ENCODE results near the gene RAP2B.
"Not testable (repeated sequence)": the region's sequence is repeated elsewhere in the genome, so short reads cannot be mapped to it uniquely, and the experiment has no call there.

The RAP2B gene

DNA sequence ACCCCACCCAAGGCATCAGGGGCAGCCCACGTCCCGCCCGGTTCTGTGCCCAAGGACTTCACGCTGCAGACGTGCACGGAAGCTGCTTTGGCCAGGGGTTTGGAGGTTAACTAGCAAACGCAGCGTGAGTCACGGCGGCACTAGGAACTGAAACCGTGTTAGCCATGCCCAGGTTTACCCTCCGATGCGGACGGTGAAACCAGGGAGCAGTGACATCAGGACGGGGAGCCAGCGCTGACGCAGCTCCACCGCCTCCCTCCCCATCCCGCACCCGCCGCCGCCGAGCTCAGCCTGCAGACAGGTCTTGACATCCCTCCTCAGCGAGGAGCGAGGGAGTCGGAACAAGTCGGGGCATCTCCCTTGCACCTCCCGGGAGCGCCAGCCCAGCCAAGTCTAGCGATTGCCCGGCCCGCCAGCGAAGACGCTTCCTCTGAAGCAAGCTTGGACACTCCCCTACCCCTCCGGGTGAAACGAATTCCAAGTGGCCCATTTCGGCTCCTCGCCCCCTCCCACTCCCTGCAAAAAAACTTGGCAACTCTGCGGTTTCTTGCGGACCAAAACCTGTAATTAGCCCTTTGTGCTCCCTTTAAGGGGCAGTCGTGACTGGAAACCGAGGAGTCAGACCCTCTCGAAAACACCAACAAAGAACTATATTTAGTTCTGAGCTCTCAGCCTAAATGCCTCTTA is 1.4 kb upstream of the RAP2B start:
- peak; percentile 54 to 89 (median 64) for DNase-seq

DNA sequence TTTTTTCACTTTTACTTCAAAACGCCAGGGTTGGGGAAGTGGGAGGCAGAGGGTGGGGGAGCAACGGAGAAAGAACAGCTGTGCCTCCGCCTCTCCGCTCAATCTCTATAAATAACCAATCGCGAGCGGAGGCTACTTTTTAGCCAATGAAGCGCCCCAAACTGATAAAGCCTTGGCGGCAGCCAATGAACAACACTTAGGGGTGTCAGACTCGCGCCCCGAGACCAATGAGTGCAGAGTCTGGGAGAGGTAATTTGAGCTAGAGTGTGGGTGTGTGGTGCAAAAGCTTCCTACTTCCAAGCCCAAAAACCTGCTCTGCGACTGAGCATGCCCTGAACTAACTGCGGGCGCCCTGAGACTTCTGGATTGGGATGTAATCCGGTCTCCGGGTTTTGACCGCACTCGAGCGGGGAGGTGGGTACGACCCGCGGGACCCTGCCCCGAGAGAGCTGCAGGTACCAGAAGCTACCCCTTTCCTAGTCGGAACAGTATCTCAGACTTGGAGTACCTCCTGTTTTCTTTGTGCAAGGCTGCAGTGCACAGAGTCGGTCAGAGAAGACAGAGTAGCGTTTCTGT is 800 bp upstream of the RAP2B start:
- DNase-seq, result peak; percentile 79 to 98 (median 88)

GRCh38 chr3:153162513-153163392 is 727 bp downstream of the RAP2B start:
- peak in 4 of 5 donors; percentile 19 to 59 (median 29) for DNase-seq

DNA sequence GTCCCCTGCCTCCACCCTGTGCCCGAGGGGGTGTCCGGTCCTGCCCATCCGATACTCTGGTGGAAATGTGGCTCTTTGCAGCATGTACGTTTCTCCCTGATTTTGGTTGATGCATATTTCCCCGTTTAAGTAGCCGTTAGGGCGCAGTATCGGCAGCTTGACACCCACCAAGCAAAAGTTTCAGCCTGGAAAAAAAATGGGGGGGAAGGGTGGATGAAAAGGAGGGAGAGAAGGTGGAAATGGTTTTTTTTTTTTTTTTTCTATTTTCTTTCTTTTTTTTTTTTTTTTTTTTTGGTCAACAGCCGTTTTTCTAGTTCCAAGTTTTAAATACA is 1.3 kb downstream of the RAP2B start:
- no peak for DNase-seq

DNA sequence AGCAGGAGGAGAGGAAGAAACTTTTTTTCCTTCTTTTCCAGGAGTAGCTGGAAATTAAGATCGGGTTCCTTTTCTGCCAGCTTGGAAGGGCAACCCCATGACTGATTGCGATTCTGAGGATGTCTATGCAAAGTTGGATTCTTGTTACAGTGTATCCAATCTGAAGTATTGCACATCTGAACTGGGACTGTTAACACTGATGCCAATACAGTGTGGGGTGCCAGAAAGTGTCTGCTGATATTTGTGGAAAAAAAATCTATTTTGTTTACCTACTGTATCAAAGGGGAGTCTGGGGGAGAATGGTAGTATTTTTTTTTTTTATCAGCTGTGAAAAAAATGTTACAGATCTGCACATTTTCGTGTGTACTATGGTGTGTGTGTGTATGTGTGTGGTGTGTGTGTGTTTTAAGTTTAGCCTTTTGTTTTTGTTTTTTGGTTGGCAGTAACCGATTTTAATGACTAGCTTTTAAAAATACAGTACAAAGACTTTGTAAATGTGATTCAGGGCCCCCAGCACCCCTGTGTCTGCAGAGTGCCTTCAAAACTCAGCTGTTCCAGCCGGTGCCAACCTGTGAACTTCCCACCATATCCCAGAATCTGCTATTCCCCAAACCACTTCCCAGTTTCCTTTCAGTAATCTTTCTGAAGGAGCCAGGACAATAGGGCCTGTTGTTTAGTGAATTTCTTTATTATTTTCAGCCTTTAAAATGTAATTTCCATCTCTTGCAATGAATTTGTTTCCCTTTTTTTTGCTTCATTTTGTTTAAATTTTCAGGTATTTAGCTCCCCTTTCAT is 1.9 kb downstream of the RAP2B start:
- DNase-seq, result no peak

- peak in 1 of 5 donors; percentile 36 for DNase-seq
These were observed 3.2 kb downstream of the RAP2B start for GRCh38 chr3:153165261-153165681.

- DNase-seq, result peak in 2 of 5 donors; percentile 10 to 44
These were observed 4.2 kb downstream of the RAP2B start for GRCh38 chr3:153166206-153166605.

DNA sequence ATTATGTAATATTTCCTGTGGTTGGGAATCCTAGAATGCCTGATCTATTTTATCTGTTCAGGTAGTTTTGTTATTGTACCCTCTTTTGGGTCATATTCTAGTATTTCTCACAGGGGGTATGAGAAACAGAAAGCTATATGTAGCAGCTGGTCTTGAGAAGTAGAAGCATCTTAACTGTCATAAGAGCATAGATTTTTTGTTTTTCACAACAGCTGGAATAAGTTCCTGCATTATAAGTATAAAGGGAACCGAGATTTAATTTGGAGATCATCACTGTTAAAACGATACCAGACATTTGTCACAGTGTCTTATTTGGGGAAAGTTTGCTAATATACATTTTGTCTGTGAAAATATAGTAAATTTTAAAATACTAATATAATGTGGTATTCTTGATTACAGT is 4.8 kb downstream of the RAP2B start:
- no peak for DNase-seq

GRCh38 chr3:153169793-153170383 is 7.9 kb downstream of the RAP2B start:
- DNase-seq, result no peak

GRCh38 chr3:153171256-153171655 is 9.2 kb downstream of the RAP2B start:
- no peak for DNase-seq

DNA sequence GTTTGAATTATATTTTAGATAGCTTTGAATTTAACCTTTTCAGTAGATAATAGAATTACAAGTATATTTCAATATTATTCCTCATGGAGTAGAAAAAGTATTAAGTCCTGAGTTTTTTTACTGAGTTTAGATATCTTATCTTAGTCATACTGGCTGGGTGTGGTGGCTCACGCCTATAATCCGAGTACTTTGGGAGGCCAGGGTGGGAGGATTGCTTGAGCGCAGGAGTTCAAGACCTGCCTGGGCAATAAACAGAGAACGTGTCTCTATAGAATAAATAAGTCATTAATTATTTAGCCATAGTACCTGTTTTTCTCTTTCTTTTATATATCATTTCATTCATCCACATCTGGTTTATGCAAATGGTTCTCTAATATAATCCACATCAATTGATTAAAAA is 9.9 kb downstream of the RAP2B start:
- no peak for DNase-seq

GRCh38 chr3:153172796-153173757 is 11.1 kb downstream of the RAP2B start:
- DNase-seq, result no peak

GRCh38 chr3:153173758-153174516 is 11.9 kb downstream of the RAP2B start:
- no peak for DNase-seq

GRCh38 chr3:153176197-153176596 is 14.2 kb downstream of the RAP2B start:
- DNase-seq, result no peak

GRCh38 chr3:153180860-153181372 is 18.9 kb downstream of the RAP2B start:
- DNase-seq, result no peak

- DNase-seq, result no peak
These were observed 20.7 kb downstream of the RAP2B start for GRCh38 chr3:153182501-153183293.

- DNase-seq, result no peak
These were observed 28.9 kb downstream of the RAP2B start for GRCh38 chr3:153190923-153191322.

GRCh38 chr3:153192327-153192726 is 30.3 kb downstream of the RAP2B start:
- no peak for DNase-seq

DNA sequence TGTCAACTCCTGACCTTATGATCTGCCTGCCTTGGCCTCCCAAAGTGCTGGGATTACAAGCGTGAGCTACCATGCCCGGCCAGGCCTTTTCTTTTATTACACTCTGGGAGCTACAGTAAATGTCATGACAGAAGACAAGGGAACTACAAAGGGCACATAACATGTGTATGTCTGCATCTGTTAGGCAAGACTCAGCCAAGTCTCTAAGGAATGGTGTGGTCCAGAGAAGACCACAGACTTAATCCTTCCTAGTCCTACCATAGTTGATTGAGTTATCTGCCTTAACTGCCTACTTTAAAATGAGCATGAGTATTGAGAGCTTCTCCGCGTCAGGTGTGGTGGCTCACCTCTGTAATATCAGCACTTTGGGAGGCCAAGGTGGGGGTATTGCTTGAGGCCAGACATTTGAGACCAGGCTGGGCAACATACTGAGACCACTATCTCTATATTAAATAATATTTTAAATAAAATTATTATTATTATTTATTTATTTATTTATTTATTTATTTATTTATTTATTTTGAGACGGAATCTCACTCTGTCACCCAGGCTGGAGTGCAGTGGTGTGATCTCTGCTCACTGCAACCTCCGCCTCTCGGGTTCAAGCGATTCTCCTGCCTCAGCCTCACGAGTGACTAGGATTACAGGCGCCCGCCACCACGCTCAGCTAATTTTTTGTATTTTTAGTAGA is 31.9 kb downstream of the RAP2B start:
- DNase-seq, result not testable (repeated sequence)

Data from T-helper 1 cell (primary cell).